ENCODE results near the gene NOL12.
A peak's percentile ranks its signal among the peaks of the same experiment; 100 is the strongest.
"Not testable (repeated sequence)": the region's sequence is repeated elsewhere in the genome, so short reads cannot be mapped to it uniquely, and the experiment has no call there.

NOL12 gene, protein sequence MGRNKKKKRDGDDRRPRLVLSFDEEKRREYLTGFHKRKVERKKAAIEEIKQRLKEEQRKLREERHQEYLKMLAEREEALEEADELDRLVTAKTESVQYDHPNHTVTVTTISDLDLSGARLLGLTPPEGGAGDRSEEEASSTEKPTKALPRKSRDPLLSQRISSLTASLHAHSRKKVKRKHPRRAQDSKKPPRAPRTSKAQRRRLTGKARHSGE

GRCh38 chr22:37686002-37686982, at the start of gene NOL12:
Gene NOL12 (plus strand): TSS chr22:37686343. CDS start chr22:37686393, 50 bp downstream.
- peak; percentile 78 for DNase-seq

DNA sequence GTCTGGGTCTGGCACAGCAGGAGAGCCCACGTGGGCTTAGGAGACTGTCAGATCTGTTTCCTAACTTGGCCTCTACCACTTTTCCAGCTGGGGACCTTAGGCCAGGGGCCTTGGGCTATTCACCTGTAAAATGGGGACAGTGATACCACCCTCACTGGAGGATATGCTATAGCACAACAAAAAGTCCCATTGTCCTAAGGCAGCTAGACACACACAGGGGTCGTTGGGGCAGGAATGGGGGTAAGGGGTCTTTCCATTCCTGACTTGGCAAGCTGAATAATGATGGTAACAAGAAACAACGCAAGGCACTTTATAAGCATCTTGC, 49.2 kb upstream of the NOL12 start:
- no peak for DNase-seq

- DNase-seq = no peak
Measured at GRCh38 chr22:37638391-37639069, 47.6 kb upstream of the NOL12 start.

DNA sequence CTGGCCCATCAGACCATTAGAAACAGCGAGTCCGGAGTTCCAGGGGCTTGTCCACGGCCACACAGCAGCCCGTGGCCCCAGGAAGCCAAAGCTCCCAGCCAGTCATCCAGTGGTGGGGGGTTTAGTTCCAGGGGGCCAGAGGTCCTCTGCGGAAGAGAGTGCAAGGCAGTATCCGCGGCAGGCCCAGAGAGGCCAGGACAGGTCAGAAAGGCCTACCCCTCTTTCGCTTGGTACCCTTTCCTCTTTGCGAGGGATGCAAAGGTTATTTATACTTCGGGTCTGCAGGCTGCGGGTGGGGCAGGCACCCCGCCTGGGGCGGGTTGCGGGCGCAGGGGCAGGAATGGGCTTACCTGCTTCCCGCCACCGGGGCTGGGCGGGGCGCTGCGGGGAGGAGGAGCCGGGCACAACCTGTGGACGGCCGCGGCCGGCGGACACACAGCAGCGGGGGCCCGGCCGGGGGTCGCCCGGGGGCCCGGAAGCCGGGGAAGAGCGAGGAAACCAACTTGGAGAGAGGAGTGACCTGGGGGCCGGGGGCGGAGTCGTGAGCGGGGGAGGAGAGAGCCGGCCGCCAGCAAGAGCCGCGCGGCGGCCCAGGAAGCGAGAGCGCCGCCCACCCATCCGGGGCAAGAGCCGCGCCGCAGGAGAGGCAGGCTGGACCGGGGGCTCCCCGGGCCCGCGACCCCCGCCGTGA, 46.9 kb upstream of the NOL12 start, which contains the start of gene SH3BP1:
SH3BP1 (plus strand) TSS at position 600 of the 691 bp plus-strand sequence. CDS start 119 bp downstream, outside the sequence.
- no peak for DNase-seq

- no peak for DNase-seq
Measured at GRCh38 chr22:37639771-37640590, 46.2 kb upstream of the NOL12 start.

DNA sequence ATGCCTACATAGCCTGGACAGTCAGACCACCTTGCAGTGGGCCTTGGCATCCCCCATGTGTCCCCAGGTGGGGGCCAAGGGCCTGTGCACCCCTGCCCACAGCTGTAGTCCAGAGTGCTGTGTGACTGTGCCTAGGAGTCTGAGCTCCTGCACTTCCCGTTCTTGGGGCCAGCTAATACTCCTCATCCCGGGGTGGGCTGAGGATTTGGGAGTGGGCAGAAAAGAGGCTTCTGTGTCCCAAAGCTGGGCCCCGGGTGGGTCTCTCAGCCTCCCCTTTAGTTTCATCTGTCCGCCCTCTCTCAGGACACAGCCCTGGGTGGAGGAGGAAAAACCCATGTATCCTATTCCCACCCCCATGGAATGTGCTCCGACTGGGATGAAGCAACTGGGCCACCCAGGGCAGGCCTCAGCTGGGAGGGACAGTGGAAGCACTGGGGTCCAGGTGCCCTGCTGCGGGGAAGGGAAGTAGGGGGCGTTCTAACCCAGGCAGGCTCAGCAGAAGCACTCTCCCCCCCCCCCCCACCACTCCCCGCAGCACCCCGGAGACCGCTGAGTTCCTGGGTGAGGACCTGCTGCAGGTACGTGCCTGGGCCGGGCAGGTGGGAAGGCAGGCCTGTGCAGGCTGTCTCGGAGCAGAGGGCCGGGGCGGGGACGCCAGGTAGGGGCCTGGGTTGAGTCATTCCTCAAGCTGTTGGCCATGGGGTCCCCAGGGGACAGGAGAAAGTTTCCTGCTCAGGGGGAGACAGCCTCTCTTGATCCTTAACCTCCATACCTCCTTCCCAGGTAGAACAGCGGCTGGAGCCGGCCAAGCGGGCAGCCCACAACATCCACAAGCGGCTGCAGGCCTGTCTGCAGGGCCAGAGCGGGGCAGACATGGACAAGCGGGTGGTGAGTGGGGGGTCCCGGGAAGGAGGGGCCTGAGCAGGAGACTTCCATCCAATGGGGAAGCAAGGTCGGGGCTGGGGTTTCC, 45.3 kb upstream of the NOL12 start:
- no peak for DNase-seq

GRCh38 chr22:37641561-37641949, 44.6 kb upstream of the NOL12 start:
- DNase-seq = no peak

DNA sequence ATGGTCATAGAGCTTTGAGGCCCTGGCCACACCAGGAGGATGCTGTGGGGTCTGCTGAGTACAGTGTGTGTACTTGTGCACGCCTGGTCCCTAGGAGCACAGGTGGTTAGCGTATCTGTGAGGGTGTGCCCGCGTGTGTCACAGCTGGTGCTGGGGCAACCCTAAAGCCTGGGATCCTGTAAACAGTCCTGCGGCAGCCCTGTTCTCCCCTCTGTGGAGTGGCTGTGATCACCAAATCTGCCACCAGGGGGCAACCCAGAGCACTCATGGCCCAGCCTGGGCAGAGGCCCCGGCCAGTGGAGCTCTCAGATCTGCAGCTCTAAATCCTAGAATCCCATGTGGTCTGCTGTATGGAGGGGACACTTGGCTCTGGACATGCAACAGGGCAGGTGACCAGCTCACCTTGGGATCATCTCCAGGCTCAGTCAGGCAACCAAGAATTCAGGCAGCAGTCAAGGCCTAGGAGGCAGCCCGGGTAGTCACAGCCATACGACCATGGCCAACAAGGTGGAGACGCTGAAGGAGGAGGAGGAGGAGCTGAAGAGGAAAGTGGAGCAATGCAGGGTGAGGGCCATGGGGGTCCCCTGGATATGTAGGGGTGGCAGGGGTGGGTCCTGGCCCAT, 42.8 kb upstream of the NOL12 start:
- peak; percentile 54 for DNase-seq

- DNase-seq = no peak
Measured at GRCh38 chr22:37647317-37647716, 38.8 kb upstream of the NOL12 start.

DNA sequence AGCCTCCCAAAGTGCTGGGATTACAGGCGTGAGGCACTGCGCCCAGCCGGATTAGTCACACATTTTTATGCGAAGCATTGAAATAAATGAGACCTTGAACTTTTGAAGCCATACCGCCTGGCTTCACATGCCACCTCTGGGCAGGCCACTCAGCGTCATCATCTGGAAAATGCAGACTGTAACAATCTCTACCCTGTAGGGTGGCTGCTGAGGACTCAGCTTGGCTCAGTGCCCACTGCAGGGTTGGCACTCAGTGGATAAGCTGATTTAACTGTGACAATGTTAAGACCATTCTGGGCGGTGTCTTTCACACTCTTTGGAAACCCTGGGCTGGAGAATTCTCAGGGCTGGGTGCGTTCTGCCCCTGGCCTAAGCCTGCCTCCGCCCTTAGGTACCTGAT, 38.2 kb upstream of the NOL12 start:
- no peak for DNase-seq

DNA sequence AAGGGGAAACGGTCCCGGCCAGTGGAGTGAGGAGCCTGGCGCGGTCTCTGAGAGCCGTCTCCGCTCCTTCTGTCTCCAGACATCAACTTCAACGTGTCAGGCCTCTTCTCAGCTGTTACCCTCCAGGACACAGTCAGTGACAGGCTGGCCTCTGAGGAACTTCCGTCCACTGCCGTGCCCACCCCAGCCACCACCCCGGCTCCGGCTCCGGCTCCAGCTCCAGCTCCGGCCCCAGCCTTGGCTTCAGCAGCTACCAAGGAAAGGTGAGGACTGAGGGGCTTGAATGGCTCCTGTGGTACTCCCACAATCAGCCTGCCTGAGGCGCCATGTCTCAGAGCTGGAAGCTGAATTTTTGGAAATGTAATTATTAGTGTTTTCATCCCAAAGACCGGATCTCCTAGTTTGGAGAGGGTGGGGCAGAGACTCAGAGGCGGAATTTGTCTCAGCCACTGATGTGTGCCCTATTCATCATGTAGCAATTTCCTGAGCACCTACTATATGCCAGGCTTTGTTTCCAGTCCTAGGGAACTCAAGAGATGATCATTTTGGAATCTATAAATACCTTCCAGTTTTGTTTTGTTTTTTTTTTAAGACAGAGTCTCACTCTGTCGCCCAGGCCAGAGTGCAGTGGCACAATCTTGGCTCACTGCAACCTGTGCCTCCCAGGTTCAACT, 35.5 kb upstream of the NOL12 start:
- no peak for DNase-seq

- no peak for DNase-seq
Measured at GRCh38 chr22:37654563-37655251, 31.4 kb upstream of the NOL12 start.

GRCh38 chr22:37655252-37655563, 30.9 kb upstream of the NOL12 start:
- DNase-seq = no peak

- not testable (repeated sequence) for DNase-seq
Measured at GRCh38 chr22:37656583-37656982, 29.6 kb upstream of the NOL12 start.

DNA sequence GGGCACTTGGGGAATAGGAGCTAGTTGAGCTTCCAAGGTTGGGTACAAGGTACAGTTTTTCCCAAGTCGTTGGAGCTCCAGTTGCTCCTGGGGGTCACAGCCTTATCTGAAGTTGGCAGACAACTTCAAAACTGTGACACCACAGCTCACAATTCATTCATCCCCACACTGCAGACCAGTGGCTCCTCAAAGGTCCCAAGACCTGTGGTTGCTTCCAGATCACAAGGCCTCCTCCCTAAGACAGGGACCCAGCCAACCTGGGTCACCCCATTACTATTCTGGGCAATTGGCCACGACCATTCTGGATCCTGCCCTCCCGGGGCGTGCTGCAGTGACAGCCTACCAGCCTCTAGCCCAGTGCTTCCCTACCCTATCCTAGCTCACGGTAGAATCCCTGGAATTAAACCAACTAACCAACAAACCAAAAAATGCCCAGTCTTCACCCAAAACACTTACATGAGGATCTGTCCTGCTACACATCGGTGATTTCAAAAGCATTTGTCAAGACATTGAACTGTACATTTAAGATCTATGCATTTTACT, 28.5 kb upstream of the NOL12 start:
- no peak for DNase-seq

DNA sequence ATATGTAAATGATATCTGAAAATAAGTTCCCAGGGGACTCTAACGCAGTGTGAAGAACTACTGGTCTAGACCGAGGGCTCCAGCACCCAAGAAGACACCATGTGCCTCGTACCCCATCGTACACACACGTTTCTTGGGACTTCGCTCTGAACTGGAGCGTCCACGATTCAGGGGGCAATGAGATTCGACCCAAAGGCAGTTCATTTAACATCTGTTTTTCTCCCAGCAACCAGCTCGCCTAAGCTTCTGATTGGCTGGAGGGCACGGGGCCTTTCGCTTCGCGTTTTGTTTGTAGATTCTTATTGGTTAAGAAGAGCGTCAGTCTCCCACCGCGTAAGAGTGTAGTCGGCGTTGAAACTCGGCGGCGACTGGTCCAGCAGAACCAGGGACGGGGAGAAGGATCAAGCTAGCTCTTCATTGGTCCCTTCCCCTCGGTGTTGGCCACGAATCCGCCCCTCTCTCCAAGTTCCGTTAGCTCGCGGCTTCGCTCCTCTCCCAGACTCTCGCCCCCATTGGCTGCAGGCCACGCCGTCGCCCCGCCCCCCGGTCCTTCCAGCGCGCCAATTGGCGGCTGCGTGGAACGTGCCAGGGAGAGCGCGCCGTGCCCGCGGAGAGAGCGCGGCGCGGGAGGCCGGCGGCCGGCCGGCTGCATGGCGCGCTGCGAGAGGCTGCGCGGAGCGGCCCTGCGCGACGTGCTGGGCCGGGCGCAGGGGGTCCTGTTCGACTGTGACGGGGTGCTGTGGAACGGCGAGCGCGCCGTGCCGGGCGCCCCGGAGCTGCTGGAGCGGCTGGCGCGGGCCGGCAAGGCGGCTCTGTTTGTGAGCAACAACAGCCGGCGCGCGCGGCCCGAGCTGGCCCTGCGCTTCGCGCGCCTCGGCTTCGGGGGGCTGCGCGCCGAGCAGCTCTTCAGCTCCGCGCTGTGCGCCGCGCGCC, 27.7 kb upstream of the NOL12 start, which contains the start of gene PDXP:
PDXP (plus strand) TSS at position 591 of the 933 bp plus-strand sequence; CDS start at position 651, 60 bp downstream.
- peak; percentile 99 for DNase-seq

DNA sequence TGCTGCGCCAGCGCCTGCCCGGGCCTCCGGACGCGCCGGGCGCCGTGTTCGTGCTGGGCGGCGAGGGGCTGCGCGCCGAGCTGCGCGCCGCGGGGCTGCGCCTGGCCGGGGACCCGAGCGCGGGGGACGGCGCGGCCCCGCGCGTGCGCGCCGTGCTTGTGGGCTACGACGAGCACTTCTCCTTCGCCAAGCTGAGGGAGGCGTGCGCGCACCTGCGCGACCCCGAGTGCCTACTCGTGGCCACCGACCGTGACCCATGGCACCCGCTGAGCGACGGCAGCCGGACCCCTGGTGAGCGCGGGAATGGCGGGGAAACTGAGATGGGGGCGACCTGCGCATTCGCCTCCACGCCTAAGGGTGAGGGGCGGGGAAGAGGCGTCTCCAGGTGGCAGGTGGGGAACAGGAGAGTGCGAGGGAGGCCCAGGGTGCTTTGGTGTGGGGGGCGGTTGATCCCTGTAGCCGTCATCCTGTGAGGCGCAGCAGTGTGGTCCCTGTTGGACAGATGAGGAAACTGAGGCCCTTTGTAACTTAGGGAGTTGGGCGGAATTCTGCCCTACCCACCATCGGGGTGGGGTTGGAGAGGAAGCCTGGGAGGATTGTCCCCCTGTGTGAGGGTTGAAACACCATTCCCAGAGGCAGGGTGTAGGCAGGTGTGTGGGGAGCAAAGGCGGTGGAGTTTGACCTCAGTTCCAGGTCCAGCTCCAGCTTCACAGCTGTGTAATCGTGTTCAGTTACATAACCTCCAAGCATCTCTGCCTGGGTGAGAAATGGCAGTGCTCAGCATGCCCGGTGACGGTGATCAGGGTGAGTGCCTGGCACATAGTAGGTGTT, 26.9 kb upstream of the NOL12 start:
- DNase-seq = no peak
